GM23338 (cell line): ENCODE data around the gene RBFOX1. TPM values are rescaled to one million over a fixed set of nuclear protein-coding genes. Genes with fewer than 3 reads are reported as not detected.

Experiments used
- ATAC-seq: fragments of 200-7000 bp; cut with Tn5 transposase; 3 replicates; pipeline ENCODE4 v1.9.1; 2020
- DNase-seq: peaks from one replicate; pipeline ENCODE4 v3.0.0-alpha.2; 2015; ENCODE audit warnings: low spot score
- H2AFZ ChIP-seq: fragments of 200-600 bp; sonication (generic); 2 replicates; pipeline ENCODE4 v1.8.0; 2016; ENCODE audit warnings: antibody characterized with exemption, mild to moderate bottlenecking, moderate library complexity
- H3F3A ChIP-seq: fragments of 200-600 bp; sonication (generic); replicated peaks from 2 replicates; pipeline ENCODE4 v1.8.0; 2017; ENCODE audit warnings: antibody characterized with exemption, mixed run types, low read depth
- H3K27ac ChIP-seq: fragments of 200-600 bp; sonication (generic); 2 replicates; pipeline ENCODE4 v1.6.1; 2016; ENCODE audit warnings: low read depth
- H3K27me3 ChIP-seq: fragments of 200-600 bp; sonication (generic); 2 replicates; pipeline ENCODE4 v1.8.0; 2016; ENCODE audit warnings: mild to moderate bottlenecking, mixed run types, moderate library complexity; ENCODE audit not compliant: insufficient read depth
- H3K36me3 ChIP-seq: fragments of 200-600 bp; sonication (generic); 2 replicates; pipeline ENCODE4 v1.8.0; 2016; ENCODE audit warnings: mild to moderate bottlenecking; ENCODE audit not compliant: insufficient read depth
- H3K4me1 ChIP-seq: fragments of 200-600 bp; sonication (generic); 2 replicates; pipeline ENCODE4 v1.8.0; 2016; ENCODE audit warnings: mild to moderate bottlenecking, moderate library complexity; ENCODE audit not compliant: insufficient read depth
- H3K4me2 ChIP-seq: fragments of 200-600 bp; sonication (generic); 2 replicates; pipeline ENCODE4 v1.7.1; 2017; ENCODE audit warnings: mixed run types
- H3K4me3 ChIP-seq: fragments of 200-600 bp; sonication (generic); 2 replicates; pipeline ENCODE4 v1.6.1; 2016; ENCODE audit warnings: mixed run types
- H3K79me2 ChIP-seq: fragments of 200-600 bp; sonication (generic); replicated peaks from 2 replicates; pipeline ENCODE4 v1.8.0; 2017; ENCODE audit warnings: mild to moderate bottlenecking; ENCODE audit not compliant: insufficient read depth
- H3K9me2 ChIP-seq: fragments of 200-600 bp; sonication (generic); 2 replicates; pipeline ENCODE4 v1.8.0; 2017; ENCODE audit not compliant: insufficient read depth
- H4K20me1 ChIP-seq: fragments of 200-600 bp; sonication (generic); replicated peaks from 2 replicates; pipeline ENCODE4 v1.8.0; 2017; ENCODE audit warnings: mild to moderate bottlenecking; ENCODE audit not compliant: insufficient read depth
- H3K27ac Mint-ChIP-seq: 2 replicates; pipeline ENCODE4 v1.8.0; 2020; ENCODE audit warnings: inconsistent platforms, mild to moderate bottlenecking, moderate library complexity, mixed read lengths
- H3K27me3 Mint-ChIP-seq: 3 replicates; pipeline ENCODE4 v1.8.0; 2022; ENCODE audit warnings: low read depth, mild to moderate bottlenecking, moderate library complexity, mixed read lengths, inconsistent platforms; ENCODE audit not compliant: insufficient read depth, poor library complexity
- H3K36me3 Mint-ChIP-seq: 3 replicates; pipeline ENCODE4 v1.8.0; 2021; ENCODE audit warnings: low read depth, mild to moderate bottlenecking, inconsistent platforms, moderate library complexity, mixed read lengths
- H3K4me1 Mint-ChIP-seq: 3 replicates; pipeline ENCODE4 v1.8.0; 2020; ENCODE audit warnings: mild to moderate bottlenecking, inconsistent platforms, mixed read lengths
- H3K4me3 Mint-ChIP-seq: 3 replicates; pipeline ENCODE4 v1.8.0; 2021; ENCODE audit warnings: moderate library complexity, mild to moderate bottlenecking, inconsistent platforms, mixed read lengths
- H3K9me3 Mint-ChIP-seq: 3 replicates; pipeline ENCODE4 v1.8.0; 2020; ENCODE audit warnings: moderate library complexity, mild to moderate bottlenecking, inconsistent platforms, mixed read lengths
- CREB1 ChIP-seq: fragments of 250-450 bp; sonication (Bioruptor Pico); IDR thresholded peaks from 2 replicates; pipeline ENCODE4 v1.5.0; 2020; ENCODE audit warnings: low read depth, mild to moderate bottlenecking, moderate library complexity
- EZH2 ChIP-seq: fragments of 200-600 bp; sonication (generic); IDR thresholded peaks from one replicate; pipeline ENCODE4 v1.8.0; 2017; ENCODE audit warnings: antibody characterized with exemption, mild to moderate bottlenecking, low read depth; ENCODE audit not compliant: unreplicated experiment
- EZH2phosphoT487 ChIP-seq: fragments of 200-600 bp; sonication (generic); IDR thresholded peaks from one replicate; pipeline ENCODE4 v1.8.1; 2018; ENCODE audit warnings: antibody characterized with exemption; ENCODE audit not compliant: unreplicated experiment
- JUNB ChIP-seq: IDR thresholded peaks from one replicate; pipeline ENCODE4 v1.6.1; 2016; ENCODE audit warnings: antibody characterized with exemption; ENCODE audit not compliant: unreplicated experiment
- NANOG ChIP-seq: IDR thresholded peaks from 2 replicates; pipeline ENCODE4 v1.6.1; 2016; ENCODE audit warnings: antibody characterized with exemption, borderline replicate concordance
- POLR2AphosphoS5 ChIP-seq: IDR thresholded peaks from 2 replicates; pipeline ENCODE4 v1.6.1; 2016; ENCODE audit warnings: antibody characterized with exemption, low read depth
- STAT1 ChIP-seq: IDR thresholded peaks from one replicate; pipeline ENCODE4 v1.6.1; 2016; ENCODE audit warnings: antibody characterized with exemption; ENCODE audit not compliant: unreplicated experiment
- ZNF114 ChIP-seq: fragments of 250-450 bp; sonication (Bioruptor Pico); IDR thresholded peaks from 2 replicates; pipeline ENCODE4 v1.5.0; 2020; ENCODE audit warnings: mild to moderate bottlenecking, moderate library complexity
- polyA plus RNA-seq: library from polyadenylated mRNA; unstranded; fragments of >200 nt; fragmentation: Nextera tagmentation; extraction: Ambion mirVana; gene quantifications from 2 replicates; pipeline ENCODE4 v1.2.1, GENCODE V29; 2016
- total RNA-seq: library from RNA; depleted of rRNA; stranded (reverse); fragments of >200 nt; shearing (Covaris generic); gene quantifications from 2 replicates; pipeline ENCODE4 v1.2.3, GENCODE V29; 2014
- TF ChIP-seq, protein P1 (sequence below): IDR thresholded peaks from one replicate; pipeline ENCODE4 v1.6.1; 2018; ENCODE audit warnings: antibody characterized with exemption; ENCODE audit not compliant: unreplicated experiment
- TF ChIP-seq, protein P2 (sequence below): IDR thresholded peaks from 2 replicates; pipeline ENCODE4 v1.6.1; 2016; ENCODE audit warnings: antibody characterized with exemption
- TF ChIP-seq, protein P3 (sequence below), 2 experiments: fragments of 200-600 bp in 1 of 2; sonication (generic) in 1 of 2; conservative IDR thresholded peaks; 2 replicates each; pipeline versions ENCODE4 v1.5.1 to v1.6.1; 2016 to 2017; ENCODE audit warnings: antibody characterized with exemption in 2 of 2, low read depth in 2 of 2, mild to moderate bottlenecking in 2 of 2, moderate library complexity in 1 of 2

RBFOX1 gene
- total and polyA plus RNA-seq, 2 experiments from 2014 or later: 2.5 to 3.6 TPM

DNA sequence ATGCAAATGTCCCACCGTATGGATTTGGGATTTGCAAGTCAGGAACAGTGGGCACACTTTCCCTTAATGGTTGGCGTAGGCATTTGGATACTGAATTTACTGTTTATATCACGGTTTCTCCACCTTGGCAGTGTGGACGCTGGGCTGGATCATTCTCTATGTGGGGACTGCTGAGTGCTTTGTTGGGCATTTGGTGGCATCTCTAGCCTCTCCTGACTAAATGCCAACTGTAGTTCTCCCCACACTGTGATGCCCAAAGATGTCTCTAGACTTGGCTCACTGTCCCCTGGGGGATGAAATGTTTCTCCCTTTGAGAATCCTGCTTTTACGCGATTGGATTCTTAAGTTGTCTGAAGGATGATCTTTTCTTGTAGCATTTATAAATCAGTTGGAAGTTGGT, 49.0 kb downstream of the RBFOX1 start:
- H3K9me3 Mint-ChIP-seq: peaks cover 9% of the 10 kb centered on the region; the same call in 2 of the 3 replicates
- Histone ChIP-seq H3K27me3 (no peaks in the 10 kb centered on the region), H3K4me2 (no peak overlapping the region), H3K79me2 (no peaks in the 10 kb centered on the region), H4K20me1 (no peaks in the 10 kb centered on the region), H3K4me1 (no peaks in the 10 kb centered on the region), H3K9me2 (no peaks in the 10 kb centered on the region), H3F3A (no peaks in the 10 kb centered on the region), H3K27ac (no peak overlapping the region), H2AFZ (no peak overlapping the region), H3K36me3 (no peaks in the 10 kb centered on the region; the same call in 1 of the 2 replicates), H3K4me3 (no peak overlapping the region)
- no peak for ATAC-seq
- H3K27me3 Mint-ChIP-seq: no peaks in the 10 kb centered on the region
- no peaks in the 10 kb centered on the region for H3K4me1 Mint-ChIP-seq
- H3K27ac Mint-ChIP-seq: no peak overlapping the region
- DNase-seq: no peak
- no peak overlapping the region for H3K4me3 Mint-ChIP-seq
- no peaks in the 10 kb centered on the region for H3K36me3 Mint-ChIP-seq
- TF ChIP-seq, protein P1, sequence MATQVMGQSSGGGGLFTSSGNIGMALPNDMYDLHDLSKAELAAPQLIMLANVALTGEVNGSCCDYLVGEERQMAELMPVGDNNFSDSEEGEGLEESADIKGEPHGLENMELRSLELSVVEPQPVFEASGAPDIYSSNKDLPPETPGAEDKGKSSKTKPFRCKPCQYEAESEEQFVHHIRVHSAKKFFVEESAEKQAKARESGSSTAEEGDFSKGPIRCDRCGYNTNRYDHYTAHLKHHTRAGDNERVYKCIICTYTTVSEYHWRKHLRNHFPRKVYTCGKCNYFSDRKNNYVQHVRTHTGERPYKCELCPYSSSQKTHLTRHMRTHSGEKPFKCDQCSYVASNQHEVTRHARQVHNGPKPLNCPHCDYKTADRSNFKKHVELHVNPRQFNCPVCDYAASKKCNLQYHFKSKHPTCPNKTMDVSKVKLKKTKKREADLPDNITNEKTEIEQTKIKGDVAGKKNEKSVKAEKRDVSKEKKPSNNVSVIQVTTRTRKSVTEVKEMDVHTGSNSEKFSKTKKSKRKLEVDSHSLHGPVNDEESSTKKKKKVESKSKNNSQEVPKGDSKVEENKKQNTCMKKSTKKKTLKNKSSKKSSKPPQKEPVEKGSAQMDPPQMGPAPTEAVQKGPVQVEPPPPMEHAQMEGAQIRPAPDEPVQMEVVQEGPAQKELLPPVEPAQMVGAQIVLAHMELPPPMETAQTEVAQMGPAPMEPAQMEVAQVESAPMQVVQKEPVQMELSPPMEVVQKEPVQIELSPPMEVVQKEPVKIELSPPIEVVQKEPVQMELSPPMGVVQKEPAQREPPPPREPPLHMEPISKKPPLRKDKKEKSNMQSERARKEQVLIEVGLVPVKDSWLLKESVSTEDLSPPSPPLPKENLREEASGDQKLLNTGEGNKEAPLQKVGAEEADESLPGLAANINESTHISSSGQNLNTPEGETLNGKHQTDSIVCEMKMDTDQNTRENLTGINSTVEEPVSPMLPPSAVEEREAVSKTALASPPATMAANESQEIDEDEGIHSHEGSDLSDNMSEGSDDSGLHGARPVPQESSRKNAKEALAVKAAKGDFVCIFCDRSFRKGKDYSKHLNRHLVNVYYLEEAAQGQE: no peak
- TF ChIP-seq EZH2 (no peak), JUNB (no peak), STAT1 (no peak), POLR2AphosphoS5 (no peak), EZH2phosphoT487 (no peak), NANOG (no peak)
- TF ChIP-seq, protein P2, sequence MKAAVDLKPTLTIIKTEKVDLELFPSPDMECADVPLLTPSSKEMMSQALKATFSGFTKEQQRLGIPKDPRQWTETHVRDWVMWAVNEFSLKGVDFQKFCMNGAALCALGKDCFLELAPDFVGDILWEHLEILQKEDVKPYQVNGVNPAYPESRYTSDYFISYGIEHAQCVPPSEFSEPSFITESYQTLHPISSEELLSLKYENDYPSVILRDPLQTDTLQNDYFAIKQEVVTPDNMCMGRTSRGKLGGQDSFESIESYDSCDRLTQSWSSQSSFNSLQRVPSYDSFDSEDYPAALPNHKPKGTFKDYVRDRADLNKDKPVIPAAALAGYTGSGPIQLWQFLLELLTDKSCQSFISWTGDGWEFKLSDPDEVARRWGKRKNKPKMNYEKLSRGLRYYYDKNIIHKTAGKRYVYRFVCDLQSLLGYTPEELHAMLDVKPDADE: no peak

DNA sequence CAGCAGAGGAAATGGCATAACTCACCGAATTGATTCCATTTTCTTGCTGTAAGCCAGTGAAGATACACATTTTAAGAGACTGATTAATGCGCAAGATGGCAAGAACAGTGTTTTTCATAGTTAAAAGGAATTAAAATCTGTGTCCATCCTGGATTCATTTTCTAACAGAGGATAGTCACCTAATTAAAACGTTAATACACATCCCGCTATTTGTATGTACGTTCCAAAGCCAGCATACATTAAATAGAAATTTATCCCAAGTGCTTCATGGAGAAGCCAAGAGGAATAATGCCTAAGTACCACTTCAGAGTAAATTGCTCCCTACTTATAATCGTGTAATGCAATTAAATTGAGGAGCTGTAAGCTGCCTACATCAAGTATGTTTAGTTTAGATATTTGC, 49.9 kb downstream of the RBFOX1 start:
- no peaks in the 10 kb centered on the region for H3K4me1 Mint-ChIP-seq
- Histone ChIP-seq H3K9me2 (no peaks in the 10 kb centered on the region), H3K4me2 (no peak overlapping the region), H3F3A (no peaks in the 10 kb centered on the region), H3K27me3 (no peaks in the 10 kb centered on the region), H3K27ac (no peak overlapping the region), H4K20me1 (no peaks in the 10 kb centered on the region), H3K4me1 (no peaks in the 10 kb centered on the region), H2AFZ (no peak overlapping the region), H3K36me3 (no peaks in the 10 kb centered on the region; the same call in 1 of the 2 replicates), H3K4me3 (no peak overlapping the region), H3K79me2 (no peaks in the 10 kb centered on the region)
- DNase-seq (no peak), ATAC-seq (no peak)
- H3K36me3 Mint-ChIP-seq: no peaks in the 10 kb centered on the region
- no peaks in the 10 kb centered on the region for H3K27me3 Mint-ChIP-seq
- H3K9me3 Mint-ChIP-seq: peaks cover 9% of the 10 kb centered on the region; the same call in 2 of the 3 replicates
- no peak overlapping the region for H3K27ac Mint-ChIP-seq
- no peak overlapping the region for H3K4me3 Mint-ChIP-seq
- TF ChIP-seq ZNF114 (CRISPR knock-in tag) (no peak), EZH2 (no peak), CREB1 (CRISPR knock-in tag) (no peak), NANOG (no peak), STAT1 (no peak)
- TF ChIP-seq, protein P1: no peak
- TF ChIP-seq, protein P3, sequence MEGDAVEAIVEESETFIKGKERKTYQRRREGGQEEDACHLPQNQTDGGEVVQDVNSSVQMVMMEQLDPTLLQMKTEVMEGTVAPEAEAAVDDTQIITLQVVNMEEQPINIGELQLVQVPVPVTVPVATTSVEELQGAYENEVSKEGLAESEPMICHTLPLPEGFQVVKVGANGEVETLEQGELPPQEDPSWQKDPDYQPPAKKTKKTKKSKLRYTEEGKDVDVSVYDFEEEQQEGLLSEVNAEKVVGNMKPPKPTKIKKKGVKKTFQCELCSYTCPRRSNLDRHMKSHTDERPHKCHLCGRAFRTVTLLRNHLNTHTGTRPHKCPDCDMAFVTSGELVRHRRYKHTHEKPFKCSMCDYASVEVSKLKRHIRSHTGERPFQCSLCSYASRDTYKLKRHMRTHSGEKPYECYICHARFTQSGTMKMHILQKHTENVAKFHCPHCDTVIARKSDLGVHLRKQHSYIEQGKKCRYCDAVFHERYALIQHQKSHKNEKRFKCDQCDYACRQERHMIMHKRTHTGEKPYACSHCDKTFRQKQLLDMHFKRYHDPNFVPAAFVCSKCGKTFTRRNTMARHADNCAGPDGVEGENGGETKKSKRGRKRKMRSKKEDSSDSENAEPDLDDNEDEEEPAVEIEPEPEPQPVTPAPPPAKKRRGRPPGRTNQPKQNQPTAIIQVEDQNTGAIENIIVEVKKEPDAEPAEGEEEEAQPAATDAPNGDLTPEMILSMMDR (conservative IDR thresholded peaks at IDR 0.05; ENCODE audit: low read depth in 2 of 2): no peak
